IMR-90 (cell line): Measurements from ENCODE around the gene TDRD12. TPM values are rescaled to one million over a fixed set of nuclear protein-coding genes. Genes with fewer than 3 reads are reported as not detected.

Experiments used
- ATAC-seq: fragments of 200-7000 bp; cut with Tn5 transposase; 2 replicates; pipeline ENCODE4 v1.9.1; 2020; ENCODE audit warnings: low read depth, mild to moderate bottlenecking, moderate library complexity
- BruUV-seq: library from RNA; stranded (reverse); fragments of 400-500 nt; replicated peaks from 2 replicates; lab custom pipeline; 2021; lab: Mats Ljungman, UMichigan
- CTCF ChIA-PET: fragments of 300-600 bp; formaldehyde crosslinking; extraction: SDS; loops from one replicate; lab custom pipeline; 2021; ENCODE audit warnings: antibody characterized with exemption; lab: Yijun Ruan, JAX
- POLR2A ChIA-PET: fragments of 300-600 bp; sonication (Branson Sonifier 250); formaldehyde crosslinking; loops from one replicate; lab custom pipeline; 2022; ENCODE audit warnings: antibody characterized with exemption; ENCODE audit not compliant: unreplicated experiment; lab: Charles Lee
- DNase-seq: peaks from one replicate; pipeline ENCODE4 v3.0.0; 2013
- H2AFZ ChIP-seq: replicated peaks from 2 replicates; pipeline ENCODE3; 2013; ENCODE audit warnings: low read length, mild to moderate bottlenecking; ENCODE audit not compliant: poor library complexity
- H2AK5ac ChIP-seq: 2 replicates; pipeline ENCODE4 v1.6.1; 2013; ENCODE audit warnings: low read depth, low read length, inconsistent platforms
- H2AK9ac ChIP-seq: replicated peaks from 2 replicates; pipeline ENCODE3; 2013; ENCODE audit warnings: mild to moderate bottlenecking, low read depth, low read length, moderate library complexity; ENCODE audit not compliant: poor library complexity
- H2BK120ac ChIP-seq: 2 replicates; pipeline ENCODE4 v1.6.1; 2013; ENCODE audit warnings: low read depth, low read length, inconsistent platforms
- H2BK15ac ChIP-seq: 3 replicates; pipeline ENCODE4 v1.6.1; 2013; ENCODE audit warnings: low read depth, low read length, inconsistent platforms
- H2BK20ac ChIP-seq: 2 replicates; pipeline ENCODE4 v1.6.1; 2013; ENCODE audit warnings: low read depth, mild to moderate bottlenecking, inconsistent platforms, low read length, moderate library complexity
- H2BK5ac ChIP-seq: 2 replicates; pipeline ENCODE4 v1.6.1; 2013; ENCODE audit warnings: mild to moderate bottlenecking, low read depth, low read length, inconsistent platforms; ENCODE audit not compliant: poor library complexity, severe bottlenecking
- H3K14ac ChIP-seq: replicated peaks from 2 replicates; pipeline ENCODE4 v1.6.1; 2013; ENCODE audit warnings: low read depth, low read length, inconsistent platforms
- H3K18ac ChIP-seq: 2 replicates; pipeline ENCODE4 v1.6.1; 2013; ENCODE audit warnings: low read depth, low read length, control low read depth
- H3K23ac ChIP-seq: 2 replicates; pipeline ENCODE4 v1.6.1; 2013; ENCODE audit warnings: low read depth, low read length, inconsistent platforms
- H3K27ac ChIP-seq: 2 replicates; pipeline ENCODE4 v1.5.1; 2013; ENCODE audit warnings: mild to moderate bottlenecking, control low read depth, low read length; ENCODE audit not compliant: insufficient read depth
- H3K27me3 ChIP-seq: 2 replicates; pipeline ENCODE4 v1.6.1; 2013; ENCODE audit warnings: low read length; ENCODE audit not compliant: control insufficient read depth, insufficient read depth
- H3K36me3 ChIP-seq: 2 replicates; pipeline ENCODE4 v1.6.1; 2013; ENCODE audit warnings: low read length, mixed read lengths; ENCODE audit not compliant: control insufficient read depth, insufficient read depth
- H3K4ac ChIP-seq: 2 replicates; pipeline ENCODE4 v1.6.1; 2013; ENCODE audit warnings: low read depth, low read length, inconsistent platforms
- H3K4me1 ChIP-seq: 2 replicates; pipeline ENCODE4 v1.6.1; 2013; ENCODE audit warnings: low read length, mixed read lengths; ENCODE audit not compliant: control insufficient read depth, insufficient read depth
- H3K4me2 ChIP-seq: 2 replicates; pipeline ENCODE4 v1.6.1; 2013; ENCODE audit warnings: low read depth, mild to moderate bottlenecking, control low read depth, low read length, moderate library complexity
- H3K4me3 ChIP-seq: 2 replicates; pipeline ENCODE4 v1.5.1; 2013; ENCODE audit warnings: low read depth, mild to moderate bottlenecking, control low read depth, low read length, moderate library complexity; ENCODE audit not compliant: insufficient read depth
- H3K56ac ChIP-seq: 2 replicates; pipeline ENCODE4 v1.6.1; 2013; ENCODE audit warnings: low read length, inconsistent platforms; ENCODE audit not compliant: insufficient read depth; ENCODE audit errors: extremely low read depth
- H3K79me1 ChIP-seq, 2 experiments: 2 replicates each; pipeline ENCODE4 v1.6.1; 2013; ENCODE audit warnings: low read length in 2 of 2, inconsistent platforms in 1 of 2, low read depth in 1 of 2
- H3K9ac ChIP-seq: 2 replicates; pipeline ENCODE4 v1.6.1; 2013; ENCODE audit warnings: low read depth, low read length, control low read depth
- H3K9me1 ChIP-seq: 2 replicates; pipeline ENCODE4 v1.6.1; 2013; ENCODE audit warnings: low read length, inconsistent platforms; ENCODE audit not compliant: insufficient read depth
- H3K9me3 ChIP-seq: 2 replicates; pipeline ENCODE4 v1.6.1; 2013; ENCODE audit warnings: low read length; ENCODE audit not compliant: control insufficient read depth, insufficient read depth
- H4K20me1 ChIP-seq: 2 replicates; pipeline ENCODE4 v1.6.1; 2013; ENCODE audit warnings: low read length, inconsistent platforms; ENCODE audit not compliant: insufficient read depth
- H4K5ac ChIP-seq: 2 replicates; pipeline ENCODE4 v1.6.1; 2013; ENCODE audit warnings: mild to moderate bottlenecking, low read depth, low read length, control low read depth
- H4K8ac ChIP-seq, 2 experiments: 2 replicates each; pipeline ENCODE4 v1.6.1; 2013; ENCODE audit warnings: low read depth in 2 of 2, low read length in 2 of 2, control low read depth in 1 of 2, inconsistent platforms in 1 of 2
- H4K91ac ChIP-seq: 2 replicates; pipeline ENCODE4 v1.6.1; 2013; ENCODE audit warnings: low read depth, low read length, inconsistent platforms; ENCODE audit not compliant: insufficient read depth
- BHLHE40 ChIP-seq: fragments of 150-350 bp; IDR thresholded peaks from 2 replicates; pipeline ENCODE4 v1.6.1; 2016; ENCODE audit warnings: mild to moderate bottlenecking, low read depth, low read length
- CEBPB ChIP-seq: IDR thresholded peaks from 2 replicates; pipeline ENCODE4 v1.6.1; 2012; ENCODE audit warnings: low read depth, low read length, improper control_type of control experiment
- FOS ChIP-seq: fragments of 150-350 bp; IDR thresholded peaks from 2 replicates; pipeline ENCODE4 v1.6.1; 2016; ENCODE audit warnings: low read depth, low read length
- MAFK ChIP-seq: IDR thresholded peaks from 2 replicates; pipeline ENCODE4 v1.6.1; 2012; ENCODE audit warnings: low read depth, low read length, improper control_type of control experiment
- MAZ ChIP-seq: IDR thresholded peaks from 2 replicates; pipeline ENCODE4 v1.6.1; 2012; ENCODE audit warnings: low read depth, mild to moderate bottlenecking, low read length, improper control_type of control experiment, moderate library complexity, borderline replicate concordance
- MXI1 ChIP-seq: IDR thresholded peaks from 2 replicates; pipeline ENCODE4 v1.6.1; 2012; ENCODE audit warnings: low read depth, mild to moderate bottlenecking, low read length, moderate library complexity, borderline replicate concordance
- NFE2L2 ChIP-seq: fragments of 150-350 bp; IDR thresholded peaks from 2 replicates; pipeline ENCODE4 v1.6.1; 2016; ENCODE audit warnings: low read depth, mild to moderate bottlenecking, low read length
- POLR2A ChIP-seq: IDR thresholded peaks from 2 replicates; pipeline ENCODE4 v1.6.1; 2012; ENCODE audit warnings: mild to moderate bottlenecking, low read depth, low read length
- RAD21 ChIP-seq: IDR thresholded peaks from 2 replicates; pipeline ENCODE4 v1.6.1; 2012; ENCODE audit warnings: low read length, improper control_type of control experiment
- RCOR1 ChIP-seq: IDR thresholded peaks from 2 replicates; pipeline ENCODE4 v1.6.1; 2012; ENCODE audit warnings: mild to moderate bottlenecking, low read length, improper control_type of control experiment; ENCODE audit not compliant: insufficient replicate concordance
- RFX5 ChIP-seq: IDR thresholded peaks from 2 replicates; pipeline ENCODE4 v1.8.0; 2012; ENCODE audit warnings: low read depth, mild to moderate bottlenecking, low read length, moderate library complexity
- SMC3 ChIP-seq: fragments of 150-350 bp; IDR thresholded peaks from 2 replicates; pipeline ENCODE4 v1.6.1; 2016; ENCODE audit warnings: low read depth, mild to moderate bottlenecking, antibody characterized with exemption, low read length, moderate library complexity
- WGBS, 2 experiments: methylation state at CpG; one replicate each; pipeline versions ENCODE4 v1.1.5 to v1.1.7; 2013; ENCODE audit warnings: missing lambda C conversion rate in 2 of 2; ENCODE audit not compliant: insufficient read length in 1 of 2; ENCODE audit errors: extremely low coverage in 2 of 2; 5-methylcytosine and 5-hydroxymethylcytosine counted together
- dilution Hi-C: fragments of 300-500 bp; cut with HindIII; formaldehyde crosslinking; loops from one replicate; pipeline ENCODE4 v1.14.3; 2018; ENCODE audit warnings: low sequenced_read_pairs; ENCODE audit not compliant: unreplicated experiment
- in situ Hi-C: fragments of 300-500 bp; cut with MboI; formaldehyde crosslinking; loops from 3 replicates; pipeline ENCODE4 v1.14.3; 2019; ENCODE audit warnings: low sequenced_read_pairs, inconsistent platforms, mixed read lengths
- intact Hi-C: fragments of 100-400 bp; cut with micrococcal nuclease; formaldehyde crosslinking; loops from 2 replicates; pipeline ENCODE4 v1.10.0; 2022
- polyA plus RNA-seq, 3 experiments: library from polyadenylated mRNA; depleted of rRNA; stranded (reverse); fragments of >200 nt; gene quantifications; 2 replicates each; pipeline ENCODE4 v1.2.3, GENCODE V29; 2012; ENCODE audit warnings: low replicate concordance in 1 of 3
- total RNA-seq: library from RNA; depleted of rRNA; stranded (reverse); fragments of >200 nt; gene quantifications from 2 replicates; pipeline ENCODE4 v1.2.3, GENCODE V29; 2012
- TF ChIP-seq, protein P1 (sequence below): conservative IDR thresholded peaks from 2 replicates; pipeline ENCODE4 v1.5.1; 2012; ENCODE audit warnings: mild to moderate bottlenecking, low read depth, low read length, improper control_type of control experiment
- TF ChIP-seq, protein P2 (sequence below): fragments of 150-350 bp; IDR thresholded peaks from 2 replicates; pipeline ENCODE4 v1.6.1; 2016; ENCODE audit warnings: low read depth, mild to moderate bottlenecking, low read length, moderate library complexity, borderline replicate concordance

The TDRD12 gene
- total and polyA plus RNA-seq, 2 of the 4 experiments (the other 2 are of a cell fraction), result under 0.01 to 0.07 TPM

DNA sequence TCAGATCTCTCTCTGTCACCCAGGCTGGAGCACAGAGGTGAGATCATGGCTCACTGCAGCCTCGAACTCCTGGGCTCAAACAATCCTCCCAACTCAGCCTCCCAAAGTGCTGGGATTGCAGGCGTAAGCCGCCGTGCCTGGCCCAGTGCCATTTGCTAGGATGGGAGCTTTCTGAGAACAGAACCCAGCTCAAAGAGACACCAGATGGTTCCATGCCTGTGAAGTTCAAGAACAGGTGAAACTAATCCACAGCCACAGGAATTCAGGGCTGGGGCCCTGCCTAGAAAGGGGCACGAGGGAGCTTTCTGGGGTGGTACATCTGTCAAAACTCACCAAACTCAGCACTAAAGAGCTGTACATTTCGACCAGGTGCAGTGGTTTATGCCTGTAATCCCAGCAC is 145.8 kb downstream of the TDRD12 start:
- intact Hi-C loops, result no loop called here
- ChIA-PET POLR2A (no interaction called here), CTCF (interaction anchor here (0.7 kb wide), 1 partner anchor 72 kb away, joined by 5 read pairs; no protein-coding TSS in a partner anchor)
- Histone ChIP-seq H3K23ac (no peak overlapping the region), H3K36me3 (no peaks in the 10 kb centered on the region), H2BK20ac (no peak overlapping the region), H3K9me3 (no peaks in the 10 kb centered on the region), H3K9ac (no peak overlapping the region), H3K18ac (no peak overlapping the region), H3K4me1 (no peaks in the 10 kb centered on the region), H3K14ac (no peak overlapping the region), H2AFZ (no peak overlapping the region), H2BK120ac (no peak overlapping the region), H4K5ac (no peak overlapping the region), H3K9me1 (no peaks in the 10 kb centered on the region), H2BK5ac (no peak overlapping the region), H4K20me1 (no peaks in the 10 kb centered on the region), H3K79me1 (no peaks in the 10 kb centered on the region), H3K4ac (no peak overlapping the region), H3K27me3 (no peaks in the 10 kb centered on the region), H2AK5ac (no peak overlapping the region), H4K8ac (no peak overlapping the region), H3K56ac (no peak overlapping the region), H2AK9ac (no peak overlapping the region), H3K4me2 (no peak overlapping the region), H3K27ac (no peak overlapping the region), H4K91ac (no peak overlapping the region), H2BK15ac (no peak overlapping the region), H3K4me3 (no peak overlapping the region)
- ATAC-seq (no peak), DNase-seq (no peak)
- BruUV-seq, result no TSS peak
- dilution Hi-C loops, result no loop called here
- in situ Hi-C loops, result no loop called here
- WGBS, 2 experiments, result 94% methylated on average over 3 of the region's 6 CpGs; no CpG with 5 or more reads in 1 of the 2 experiments
- TF ChIP-seq SMC3 (no peak), MAFK (no peak), BHLHE40 (no peak), RFX5 (no peak), RAD21 (no peak), MAZ (no peak), NFE2L2 (no peak), POLR2A (no peak), CEBPB (no peak), FOS (no peak), RCOR1 (no peak), MXI1 (no peak)
- TF ChIP-seq, protein P1, sequence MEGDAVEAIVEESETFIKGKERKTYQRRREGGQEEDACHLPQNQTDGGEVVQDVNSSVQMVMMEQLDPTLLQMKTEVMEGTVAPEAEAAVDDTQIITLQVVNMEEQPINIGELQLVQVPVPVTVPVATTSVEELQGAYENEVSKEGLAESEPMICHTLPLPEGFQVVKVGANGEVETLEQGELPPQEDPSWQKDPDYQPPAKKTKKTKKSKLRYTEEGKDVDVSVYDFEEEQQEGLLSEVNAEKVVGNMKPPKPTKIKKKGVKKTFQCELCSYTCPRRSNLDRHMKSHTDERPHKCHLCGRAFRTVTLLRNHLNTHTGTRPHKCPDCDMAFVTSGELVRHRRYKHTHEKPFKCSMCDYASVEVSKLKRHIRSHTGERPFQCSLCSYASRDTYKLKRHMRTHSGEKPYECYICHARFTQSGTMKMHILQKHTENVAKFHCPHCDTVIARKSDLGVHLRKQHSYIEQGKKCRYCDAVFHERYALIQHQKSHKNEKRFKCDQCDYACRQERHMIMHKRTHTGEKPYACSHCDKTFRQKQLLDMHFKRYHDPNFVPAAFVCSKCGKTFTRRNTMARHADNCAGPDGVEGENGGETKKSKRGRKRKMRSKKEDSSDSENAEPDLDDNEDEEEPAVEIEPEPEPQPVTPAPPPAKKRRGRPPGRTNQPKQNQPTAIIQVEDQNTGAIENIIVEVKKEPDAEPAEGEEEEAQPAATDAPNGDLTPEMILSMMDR, result no peak
- TF ChIP-seq, protein P2, sequence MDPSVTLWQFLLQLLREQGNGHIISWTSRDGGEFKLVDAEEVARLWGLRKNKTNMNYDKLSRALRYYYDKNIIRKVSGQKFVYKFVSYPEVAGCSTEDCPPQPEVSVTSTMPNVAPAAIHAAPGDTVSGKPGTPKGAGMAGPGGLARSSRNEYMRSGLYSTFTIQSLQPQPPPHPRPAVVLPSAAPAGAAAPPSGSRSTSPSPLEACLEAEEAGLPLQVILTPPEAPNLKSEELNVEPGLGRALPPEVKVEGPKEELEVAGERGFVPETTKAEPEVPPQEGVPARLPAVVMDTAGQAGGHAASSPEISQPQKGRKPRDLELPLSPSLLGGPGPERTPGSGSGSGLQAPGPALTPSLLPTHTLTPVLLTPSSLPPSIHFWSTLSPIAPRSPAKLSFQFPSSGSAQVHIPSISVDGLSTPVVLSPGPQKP, result no peak
